SK-N-SH treated with all-trans-retinoic acid at 6 μM for 48 hours (cell line): ENCODE data around the gene ALKBH5.

Experiments
- ARNTL ChIP-seq: fragments of 450-650 bp; formaldehyde crosslinking; IDR thresholded peaks from 2 replicates; pipeline ENCODE4 v1.5.0; 2020; ENCODE audit warnings: low read depth, mild to moderate bottlenecking, moderate library complexity, borderline replicate concordance
- ISL1 ChIP-seq: fragments of 250-450 bp; sonication (Bioruptor Pico); IDR thresholded peaks from 2 replicates; pipeline ENCODE4 v2.1.2; 2022; ENCODE audit warnings: mild to moderate bottlenecking, moderate library complexity
- OSR1 ChIP-seq: fragments of 250-450 bp; sonication (Bioruptor Pico); IDR thresholded peaks from 2 replicates; pipeline ENCODE4 v1.8.0; 2022; ENCODE audit warnings: moderate library complexity, mild to moderate bottlenecking, inconsistent platforms
- RARB ChIP-seq: fragments of 250-450 bp; sonication (Bioruptor Pico); IDR thresholded peaks from 2 replicates; pipeline ENCODE4 v1.8.0; 2021; ENCODE audit warnings: mild to moderate bottlenecking, moderate library complexity
- SNAI2 ChIP-seq: fragments of 250-450 bp; sonication (Bioruptor Pico); IDR thresholded peaks from 2 replicates; pipeline ENCODE4 v1.5.0; 2020; ENCODE audit warnings: mild to moderate bottlenecking, moderate library complexity
- TCF4 ChIP-seq: fragments of 250-450 bp; sonication (Bioruptor Pico); IDR thresholded peaks from 2 replicates; pipeline ENCODE4 v1.8.0; 2021; ENCODE audit warnings: mild to moderate bottlenecking, moderate library complexity, borderline replicate concordance
- ZFP3 ChIP-seq: fragments of 250-450 bp; sonication (Bioruptor Pico); IDR thresholded peaks from 2 replicates; pipeline ENCODE4 v1.5.0; 2020; ENCODE audit warnings: mild to moderate bottlenecking, moderate library complexity
- ZFP30 ChIP-seq: fragments of 450-650 bp; formaldehyde crosslinking; IDR thresholded peaks from 2 replicates; pipeline ENCODE4 v1.5.0; 2022; ENCODE audit warnings: mild to moderate bottlenecking, moderate library complexity
- ZNF70 ChIP-seq: fragments of 450-650 bp; formaldehyde crosslinking; IDR thresholded peaks from 2 replicates; pipeline ENCODE4 v1.5.0; 2020; ENCODE audit warnings: mild to moderate bottlenecking, moderate library complexity
- TF ChIP-seq, protein P1 (sequence below): fragments of 250-450 bp; sonication (Bioruptor Pico); IDR thresholded peaks from 2 replicates; pipeline ENCODE4 v1.8.0; 2020; ENCODE audit warnings: mild to moderate bottlenecking, moderate library complexity, borderline replicate concordance

DNA sequence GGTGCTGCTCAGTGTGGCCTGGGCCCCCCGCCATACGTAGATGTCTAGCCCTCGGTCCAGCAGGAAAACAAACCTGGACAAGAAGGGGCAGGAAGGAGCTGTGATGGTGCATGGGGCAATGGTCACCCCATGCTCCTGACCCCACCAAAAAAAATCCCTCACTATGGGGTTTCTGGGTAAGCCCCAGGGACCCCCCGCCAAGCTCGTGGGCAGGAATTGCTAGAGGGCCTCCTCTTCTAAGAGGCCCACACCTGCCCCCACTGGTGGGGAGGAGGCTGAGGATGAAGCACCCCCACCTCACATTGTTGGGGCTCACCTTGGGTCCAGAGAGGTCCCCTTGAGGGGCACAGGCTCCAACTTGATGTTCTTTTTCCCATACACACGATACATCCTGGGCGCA lies 65.2 kb downstream of the ALKBH5 start:
- TF ChIP-seq OSR1 (no peak), TCF4 (CRISPR knock-in tag) (no peak), RARB (CRISPR knock-in tag) (no peak), ZFP3 (no peak), SNAI2 (CRISPR knock-in tag) (no peak), ZFP30 (no peak), ARNTL (CRISPR knock-in tag) (no peak), ZNF70 (CRISPR knock-in tag) (no peak), ISL1 (CRISPR knock-in tag) (no peak)
- TF ChIP-seq, protein P1, sequence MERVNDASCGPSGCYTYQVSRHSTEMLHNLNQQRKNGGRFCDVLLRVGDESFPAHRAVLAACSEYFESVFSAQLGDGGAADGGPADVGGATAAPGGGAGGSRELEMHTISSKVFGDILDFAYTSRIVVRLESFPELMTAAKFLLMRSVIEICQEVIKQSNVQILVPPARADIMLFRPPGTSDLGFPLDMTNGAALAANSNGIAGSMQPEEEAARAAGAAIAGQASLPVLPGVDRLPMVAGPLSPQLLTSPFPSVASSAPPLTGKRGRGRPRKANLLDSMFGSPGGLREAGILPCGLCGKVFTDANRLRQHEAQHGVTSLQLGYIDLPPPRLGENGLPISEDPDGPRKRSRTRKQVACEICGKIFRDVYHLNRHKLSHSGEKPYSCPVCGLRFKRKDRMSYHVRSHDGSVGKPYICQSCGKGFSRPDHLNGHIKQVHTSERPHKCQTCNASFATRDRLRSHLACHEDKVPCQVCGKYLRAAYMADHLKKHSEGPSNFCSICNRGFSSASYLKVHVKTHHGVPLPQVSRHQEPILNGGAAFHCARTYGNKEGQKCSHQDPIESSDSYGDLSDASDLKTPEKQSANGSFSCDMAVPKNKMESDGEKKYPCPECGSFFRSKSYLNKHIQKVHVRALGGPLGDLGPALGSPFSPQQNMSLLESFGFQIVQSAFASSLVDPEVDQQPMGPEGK: no peak
